GDM1 (cell line): ENCODE data around the gene ITIH2.
"Not testable (repeated sequence)": the region's sequence is repeated elsewhere in the genome, so short reads cannot be mapped to it uniquely, and the experiment has no call there.

Experiments used
- DNase-seq: peaks from one replicate; lab custom pipeline; 2025; lab: John Stamatoyannopoulos, UW

Gene ITIH2

GRCh38 chr10:7748637-7749036 is 45.5 kb downstream of the ITIH2 start:
- DNase-seq, result not testable (repeated sequence)

- no peak for DNase-seq
Measured at GRCh38 chr10:7750222-7750621, 47.1 kb downstream of the ITIH2 start.

GRCh38 chr10:7752251-7752650 is 49.1 kb downstream of the ITIH2 start:
- DNase-seq, result no peak

GRCh38 chr10:7755103-7755502 is 52.0 kb downstream of the ITIH2 start:
- DNase-seq, result no peak

GRCh38 chr10:7756360-7756992 is 53.4 kb downstream of the ITIH2 start:
- peak; percentile 20 for DNase-seq

- no peak for DNase-seq
Measured at GRCh38 chr10:7763929-7764328, 60.8 kb downstream of the ITIH2 start.

GRCh38 chr10:7766241-7766640 is 63.1 kb downstream of the ITIH2 start:
- no peak for DNase-seq

- no peak for DNase-seq
Measured at GRCh38 chr10:7767209-7767608, 64.1 kb downstream of the ITIH2 start.

GRCh38 chr10:7768417-7768816 is 65.3 kb downstream of the ITIH2 start:
- no peak for DNase-seq

- DNase-seq, result no peak
Measured at GRCh38 chr10:7773845-7774801, 71.0 kb downstream of the ITIH2 start.

- DNase-seq, result no peak
Measured at GRCh38 chr10:7776777-7777176, 73.7 kb downstream of the ITIH2 start.

- not testable (repeated sequence) for DNase-seq
Measured at GRCh38 chr10:7782194-7782593, 79.1 kb downstream of the ITIH2 start.

- DNase-seq, result no peak
Measured at GRCh38 chr10:7786430-7786829, 83.3 kb downstream of the ITIH2 start.

- DNase-seq, result no peak
Measured at GRCh38 chr10:7787150-7787856, 84.2 kb downstream of the ITIH2 start.

- peak; percentile 92 for DNase-seq
Measured at GRCh38 chr10:7787857-7788638, 84.9 kb downstream of the ITIH2 start, which contains the start of the genes ATP5F1C and KIN. TSS of gene ATP5F1C (plus strand) at chr10:7788177. CDS start at chr10:7788208, 31 bp downstream. TSS of gene KIN (minus strand) at chr10:7787993. CDS start at chr10:7787933, 60 bp downstream.

- no peak for DNase-seq
Measured at GRCh38 chr10:7788639-7789286, 85.6 kb downstream of the ITIH2 start.

- DNase-seq, result no peak
Measured at GRCh38 chr10:7789390-7789789, 86.3 kb downstream of the ITIH2 start.

- DNase-seq, result no peak
Measured at GRCh38 chr10:7792541-7792940, 89.4 kb downstream of the ITIH2 start.

- no peak for DNase-seq
Measured at GRCh38 chr10:7794251-7795026, 91.3 kb downstream of the ITIH2 start.

- DNase-seq, result no peak
Measured at GRCh38 chr10:7795605-7796004, 92.5 kb downstream of the ITIH2 start.
